Activated CD4-positive, alpha-beta T cell treated with anti-CD3 and anti-CD28 coated beads for 4 hours (primary cell): ENCODE data around the gene STAT5B.
A peak's percentile ranks its signal among the peaks of the same experiment; 100 is the strongest.
"Not testable (repeated sequence)": the region's sequence is repeated elsewhere in the genome, so short reads cannot be mapped to it uniquely, and the experiment has no call there.

ENCODE experiments used
- DNase-seq, 2 donors: peaks; one replicate each; pipeline ENCODE4 v3.0.0-alpha.2; 2020

The STAT5B gene

GRCh38 chr17:42192189-42193126 lies 83.7 kb downstream of the STAT5B start:
- no peak for DNase-seq

DNA sequence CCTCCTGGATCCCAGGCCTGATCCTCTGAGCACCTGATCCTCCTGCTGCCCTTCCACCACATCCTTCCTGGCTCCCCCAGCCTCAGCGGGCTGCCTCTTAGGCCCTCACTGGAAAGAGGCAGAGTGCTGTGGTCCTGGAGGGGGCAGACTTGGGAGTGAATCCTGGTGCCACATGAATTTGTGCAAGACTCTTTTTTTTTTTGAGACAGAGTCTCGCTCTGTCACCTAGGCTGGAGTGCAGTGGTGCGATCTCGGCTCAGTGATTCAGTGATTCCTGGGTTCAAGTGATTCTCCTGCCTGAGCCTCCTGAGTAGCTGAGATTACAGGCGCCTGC lies 84.9 kb downstream of the STAT5B start:
- DNase-seq = no peak

- DNase-seq = no peak
Measured at GRCh38 chr17:42190491-42191274, 85.5 kb downstream of the STAT5B start.

DNA sequence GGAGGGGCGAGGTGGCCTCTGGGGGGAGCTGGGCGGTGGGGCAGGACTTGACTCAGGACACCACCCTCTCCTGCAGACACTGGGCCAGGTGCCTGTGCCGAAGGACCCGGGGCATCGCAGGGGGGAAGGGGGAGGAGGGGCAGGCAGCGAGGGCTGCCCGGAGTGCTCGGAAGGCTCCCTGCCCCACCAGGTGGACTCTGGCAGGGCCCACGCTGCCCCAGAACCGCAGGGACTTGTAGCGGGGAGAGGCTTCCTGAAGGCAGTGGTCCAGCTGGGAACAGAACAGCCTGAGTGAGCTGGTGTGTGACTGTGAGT lies 86.6 kb downstream of the STAT5B start:
- DNase-seq = no peak

- DNase-seq = no peak
Measured at GRCh38 chr17:42188749-42189650, 87.2 kb downstream of the STAT5B start.

- DNase-seq = no peak
Measured at GRCh38 chr17:42187833-42188232, 88.4 kb downstream of the STAT5B start.

- DNase-seq = not testable (repeated sequence)
Measured at GRCh38 chr17:42186191-42186590, 90.0 kb downstream of the STAT5B start.

DNA sequence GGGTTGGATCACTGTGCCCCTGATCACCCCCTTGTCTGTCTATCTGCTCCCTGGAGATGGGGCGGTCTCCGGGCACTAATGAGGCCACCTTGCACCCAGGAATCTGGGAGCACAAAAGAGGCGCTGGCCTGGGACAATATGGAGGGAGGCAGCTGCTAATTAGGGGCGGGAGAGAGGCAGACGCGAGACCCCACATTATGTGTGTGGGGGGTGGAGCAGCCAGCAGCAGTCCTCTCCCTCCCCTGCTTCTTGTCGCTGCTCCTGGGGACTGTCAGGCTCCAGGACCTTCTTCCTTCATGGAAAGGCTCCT lies 90.6 kb downstream of the STAT5B start:
- no peak for DNase-seq

GRCh38 chr17:42184713-42185620 lies 91.2 kb downstream of the STAT5B start, which contains the start of gene HCRT:
HCRT (minus strand) TSS chr17:42185452; CDS start chr17:42185365, 87 bp downstream.
- DNase-seq = no peak

- peak; percentile 66 to 74 for DNase-seq
Measured at GRCh38 chr17:42183741-42184711, 92.2 kb downstream of the STAT5B start.

GRCh38 chr17:42182927-42183734 lies 93.1 kb downstream of the STAT5B start:
- no peak for DNase-seq

GRCh38 chr17:42181851-42182207 lies 94.4 kb downstream of the STAT5B start:
- no peak for DNase-seq

- DNase-seq = peak; percentile 92
Measured at GRCh38 chr17:42180922-42181850, 95.0 kb downstream of the STAT5B start, which contains the start of gene KCNH4. KCNH4 (minus strand) TSS chr17:42181142; CDS start chr17:42180945, 197 bp downstream.

GRCh38 chr17:42180411-42180921 lies 95.7 kb downstream of the STAT5B start:
- DNase-seq = no peak

DNA sequence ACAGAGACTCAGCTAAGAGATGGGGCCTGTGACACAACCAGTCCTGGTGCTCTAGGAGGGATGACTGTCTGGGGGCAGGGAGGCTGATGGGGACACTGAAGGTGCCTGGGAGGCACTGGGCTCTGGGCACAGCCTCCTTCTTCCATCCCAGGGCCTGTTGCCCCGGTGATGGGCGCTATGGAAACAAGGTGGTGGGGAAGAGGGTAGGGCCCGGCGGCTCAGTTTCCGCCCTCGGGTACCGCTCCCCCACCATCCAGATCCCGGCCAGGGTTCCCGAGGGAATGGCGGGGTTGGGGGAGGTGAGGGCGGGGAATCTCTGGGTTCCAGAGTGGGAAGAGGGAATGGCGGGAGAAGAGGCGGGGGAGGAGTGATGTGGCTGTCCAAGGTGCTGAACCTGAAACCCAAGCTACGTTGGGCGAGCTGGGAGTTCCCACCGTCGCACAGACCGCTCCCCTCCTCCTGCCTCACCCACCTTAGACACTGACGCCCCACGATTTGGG lies 96.2 kb downstream of the STAT5B start:
- DNase-seq = peak in 1 of 2 donors; percentile 29

DNA sequence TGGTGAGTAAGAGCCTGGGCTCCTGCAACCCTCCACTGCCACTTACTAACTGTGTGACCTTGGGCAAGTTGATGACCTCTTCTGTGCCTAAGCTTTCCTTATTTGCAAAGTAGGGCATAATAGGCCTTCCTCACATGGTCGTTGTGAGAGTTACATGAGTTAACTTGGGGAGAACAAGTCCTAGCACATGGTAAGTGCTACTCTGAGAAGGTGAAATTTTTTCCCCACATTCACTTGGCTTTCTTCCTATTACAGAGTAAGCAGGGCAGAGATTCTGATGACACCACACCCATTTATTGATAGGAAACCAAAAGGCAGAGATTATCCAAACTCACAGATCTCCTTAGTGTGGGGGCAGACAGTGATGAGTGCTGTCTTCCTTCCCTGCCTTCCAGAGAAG lies 96.9 kb downstream of the STAT5B start:
- no peak for DNase-seq

DNA sequence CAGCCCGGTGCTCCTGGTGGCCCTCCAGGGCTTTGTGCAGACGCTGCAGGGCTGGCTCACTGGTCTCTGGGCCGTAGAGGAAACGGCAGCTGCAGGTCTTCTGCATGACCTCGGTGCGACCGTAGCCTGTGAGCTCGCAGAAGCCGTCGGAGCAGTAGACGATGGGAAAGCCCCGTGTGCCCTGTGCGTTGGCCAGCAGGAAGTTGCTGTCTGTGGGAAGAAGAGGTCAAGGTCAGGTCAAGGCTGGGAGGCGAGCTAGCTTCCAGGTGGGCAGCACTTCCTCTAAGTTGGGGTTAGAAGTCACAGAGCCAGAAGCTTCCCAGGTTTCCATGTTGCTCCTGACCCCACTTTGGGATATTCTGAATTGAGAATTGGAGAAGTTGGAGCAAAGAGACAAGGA lies 97.4 kb downstream of the STAT5B start:
- DNase-seq = peak in 1 of 2 donors; percentile 41

DNA sequence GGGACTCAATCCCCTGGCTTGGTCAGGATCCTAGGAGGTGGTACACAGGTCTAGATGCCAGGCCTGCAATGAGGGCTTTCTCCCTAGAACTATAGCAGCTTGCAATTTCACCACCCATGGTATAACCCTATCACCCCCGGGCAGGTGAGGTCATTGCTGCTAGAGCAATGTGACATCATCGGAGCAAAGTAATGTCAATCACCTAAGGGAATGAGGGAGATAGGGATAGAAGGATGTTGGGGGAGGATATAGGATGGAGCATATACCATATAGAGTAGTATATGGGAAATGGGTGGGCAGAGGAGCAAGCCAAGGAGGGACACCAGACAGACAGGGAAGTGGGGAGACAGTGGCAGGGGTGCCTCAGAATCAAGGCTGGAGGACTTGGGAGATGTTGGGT lies 98.5 kb downstream of the STAT5B start:
- DNase-seq = no peak
